Retinal pigment epithelial cell (primary cell): Measurements from ENCODE around the gene STK11IP.

Experiments used
- DNase-seq: peaks from one replicate; pipeline ENCODE4 v3.0.0-alpha.2; 2010; ENCODE audit warnings: low read depth
- H3K4me3 ChIP-seq: 2 replicates; pipeline ENCODE4 v1.5.1; 2011; ENCODE audit warnings: mild to moderate bottlenecking, low read length, control low read depth, moderate library complexity
- CTCF ChIP-seq: conservative IDR thresholded peaks from 2 replicates; pipeline ENCODE4 v1.5.1; 2011; ENCODE audit warnings: low read depth, low read length, control low read depth, inconsistent platforms

STK11IP gene

GRCh38 chr2:219632760-219633105, 35.1 kb downstream of the STK11IP start:
- TF ChIP-seq CTCF: no peak
- no peak overlapping the region for H3K4me3 ChIP-seq

GRCh38 chr2:219633276-219634065, 35.8 kb downstream of the STK11IP start:
- TF ChIP-seq CTCF: no peak
- no peak for DNase-seq

More at GRCh38 chr2:219632760-219633105, 35.1 kb downstream of the STK11IP start:
- DNase-seq: no peak

GRCh38 chr2:219634171-219634940, 36.7 kb downstream of the STK11IP start:
- no peak overlapping the region for H3K4me3 ChIP-seq
- TF ChIP-seq CTCF: no peak
- no peak for DNase-seq

More at GRCh38 chr2:219633276-219634065, 35.8 kb downstream of the STK11IP start:
- no peak overlapping the region for H3K4me3 ChIP-seq

- no peak overlapping the region for H3K4me3 ChIP-seq
- DNase-seq: no peak
- no peak for TF ChIP-seq CTCF
Measured at GRCh38 chr2:219634951-219635751, 37.5 kb downstream of the STK11IP start.

GRCh38 chr2:219636144-219636915, 38.7 kb downstream of the STK11IP start:
- no peak overlapping the region for H3K4me3 ChIP-seq
- DNase-seq: no peak
- no peak for TF ChIP-seq CTCF

- H3K4me3 ChIP-seq: no peak overlapping the region
- DNase-seq: no peak
- TF ChIP-seq CTCF: no peak
Measured at GRCh38 chr2:219636941-219637841, 39.5 kb downstream of the STK11IP start.
